Measurements from ENCODE around the gene SNX9.

SNX9 gene

GRCh38 chr6:157879034-157879872 lies 56.2 kb downstream of the SNX9 start:
- DNase-seq (ENCODE audit: low spot score): no peak
- POLR2A ChIA-PET (ENCODE audit: low non-redundant PET): no interaction called here
- CTCF ChIA-PET: interaction anchor here (1.1 kb wide), 1 partner anchor 122 kb away, joined by 3 read pairs; no protein-coding TSS in a partner anchor
- TF ChIP-seq CTCF (conservative IDR thresholded peaks at IDR 0.05; ENCODE audit: low read depth): no peak
- H3K27ac ChIP-seq: no peak overlapping the region

- no peak for DNase-seq (ENCODE audit: low spot score)
- CTCF ChIA-PET: no interaction called here
- POLR2A ChIA-PET (ENCODE audit: low non-redundant PET): no interaction called here
Measured at GRCh38 chr6:157879873-157880254, 56.8 kb downstream of the SNX9 start.

GRCh38 chr6:157880534-157880933 lies 57.5 kb downstream of the SNX9 start:
- POLR2A ChIA-PET (ENCODE audit: low non-redundant PET): no interaction called here
- CTCF ChIA-PET: interaction anchor here (0.7 kb wide), 2 partner anchors 191 to 241 kb away, joined by 4 to 5 read pairs; no protein-coding TSS in a partner anchor
- DNase-seq (ENCODE audit: low spot score): no peak
- TF ChIP-seq CTCF (conservative IDR thresholded peaks at IDR 0.05; ENCODE audit: low read depth): no peak
- H3K27ac ChIP-seq: no peak overlapping the region

More at GRCh38 chr6:157879873-157880254, 56.8 kb downstream of the SNX9 start:
- TF ChIP-seq CTCF (conservative IDR thresholded peaks at IDR 0.05; ENCODE audit: low read depth): no peak
- H3K27ac ChIP-seq: no peak overlapping the region

- no peak for DNase-seq (ENCODE audit: low spot score)
- POLR2A ChIA-PET (ENCODE audit: low non-redundant PET): no interaction called here
- H3K27ac ChIP-seq: no peak overlapping the region
- TF ChIP-seq CTCF (conservative IDR thresholded peaks at IDR 0.05; ENCODE audit: low read depth): no peak
- CTCF ChIA-PET: interaction anchor here (0.7 kb wide), 1 partner anchor 190 kb away, joined by 4 read pairs; no protein-coding TSS in a partner anchor
Measured at GRCh38 chr6:157881342-157881741, 58.3 kb downstream of the SNX9 start.

- ChIA-PET CTCF (interaction anchor here (0.7 kb wide), 1 partner anchor 270 kb away, joined by 3 read pairs; no protein-coding TSS in a partner anchor), POLR2A (ENCODE audit: low non-redundant PET) (no interaction called here)
- H3K27ac ChIP-seq: no peak overlapping the region
- DNase-seq (ENCODE audit: low spot score): no peak
- no peak for TF ChIP-seq CTCF (conservative IDR thresholded peaks at IDR 0.05; ENCODE audit: low read depth)
Measured at GRCh38 chr6:157884756-157885155, 61.7 kb downstream of the SNX9 start.

GRCh38 chr6:157885211-157885788 lies 62.3 kb downstream of the SNX9 start:
- DNase-seq (ENCODE audit: low spot score): no peak
- no peak for TF ChIP-seq CTCF (conservative IDR thresholded peaks at IDR 0.05; ENCODE audit: low read depth)
- H3K27ac ChIP-seq: no peak overlapping the region
- ChIA-PET POLR2A (ENCODE audit: low non-redundant PET) (no interaction called here), CTCF (interaction anchor here (0.7 kb wide), 1 partner anchor 271 kb away, joined by 3 read pairs; no protein-coding TSS in a partner anchor)

Measured in RWPE1 (cell line).